HepG2 (cell line): Measurements from ENCODE around the gene PROX1. TPM values are rescaled to one million over a fixed set of nuclear protein-coding genes. Genes with fewer than 3 reads are reported as not detected.

ENCODE experiments used
- ESRRA ChIP-seq: sonication (generic); formaldehyde crosslinking; IDR thresholded peaks from 2 replicates; pipeline ENCODE4 v1.5.1; 2020; ENCODE audit warnings: mild to moderate bottlenecking, low read depth, missing genetic modification reagents
- ETV5 ChIP-seq: IDR thresholded peaks from 2 replicates; pipeline ENCODE4 v1.6.1; 2018; ENCODE audit warnings: missing biosample characterization, missing genetic modification reagents, inconsistent platforms, borderline replicate concordance
- GATA4 ChIP-seq: sonication (generic); IDR thresholded peaks from 2 replicates; pipeline ENCODE4 v1.6.1; 2016; ENCODE audit warnings: antibody characterized with exemption, low read depth, borderline replicate concordance
- HMGA1 ChIP-seq: sonication (generic); formaldehyde crosslinking; conservative IDR thresholded peaks from 2 replicates; pipeline ENCODE4 v1.4.0; 2020; ENCODE audit warnings: missing genetic modification reagents
- MAFK ChIP-seq, 2 experiments: IDR thresholded peaks in 1 of 2; conservative IDR thresholded peaks in 1 of 2; 2 replicates each; pipeline ENCODE4 v1.6.1; 2011; ENCODE audit warnings: improper control_type of control experiment in 2 of 2, low read length in 2 of 2
- MXD4 ChIP-seq: IDR thresholded peaks from 2 replicates; pipeline ENCODE4 v1.6.1; 2016; ENCODE audit warnings: mild to moderate bottlenecking, missing biosample characterization, missing genetic modification reagents
- NFATC3 ChIP-seq: sonication (generic); formaldehyde crosslinking; IDR thresholded peaks from 2 replicates; pipeline ENCODE4 v1.5.1; 2020; ENCODE audit warnings: mild to moderate bottlenecking, missing genetic modification reagents
- RARG ChIP-seq: sonication (generic); formaldehyde crosslinking; IDR thresholded peaks from 2 replicates; pipeline ENCODE4 v1.4.0; 2020; ENCODE audit warnings: low read depth, mild to moderate bottlenecking, missing genetic modification reagents
- ZFP36L1 ChIP-seq: sonication (generic); formaldehyde crosslinking; IDR thresholded peaks from 2 replicates; pipeline ENCODE4 v1.8.0; 2022; ENCODE audit warnings: mild to moderate bottlenecking, missing genetic modification reagents, moderate library complexity
- ZNF652 ChIP-seq: IDR thresholded peaks from 2 replicates; pipeline ENCODE4 v1.6.1; 2016; ENCODE audit warnings: low read depth, borderline replicate concordance
- polyA plus RNA-seq, 8 experiments: library from polyadenylated mRNA; depleted of rRNA in 3 of 8; stranded (reverse) in 7 of 8; unstranded in 1 of 8; fragments of >200 nt; fragmentation: Illumina TruSeq in 4 of 8; extraction: Trizol in 4 of 8; gene quantifications; 2 replicates each; pipeline versions ENCODE4 v1.2.1 to v1.2.3, GENCODE V29; 2011 to 2016; ENCODE audit warnings: low read depth in 4 of 8, missing spikeins in 1 of 8, mixed read lengths in 1 of 8; ENCODE audit not compliant: insufficient read depth in 1 of 8
- total RNA-seq, 5 experiments: library from RNA; depleted of rRNA; stranded (reverse); fragments of >200 nt; fragmentation: Illumina TruSeq; extraction: Trizol; gene quantifications; 2 replicates each; pipeline ENCODE4 v1.2.3, GENCODE V29; 2016; ENCODE audit warnings: low read depth in 1 of 5
- TF ChIP-seq, protein P1 (sequence below): sonication (generic); formaldehyde crosslinking; IDR thresholded peaks from 2 replicates; pipeline ENCODE4 v1.5.1; 2020; ENCODE audit warnings: mild to moderate bottlenecking, missing genetic modification reagents, moderate library complexity
- TF ChIP-seq, protein P2 (sequence below): sonication (generic); formaldehyde crosslinking; IDR thresholded peaks from 2 replicates; pipeline ENCODE4 v1.5.0; 2020; ENCODE audit warnings: mild to moderate bottlenecking, missing genetic modification reagents, moderate library complexity
- TF ChIP-seq, protein P3 (sequence below): sonication (generic); formaldehyde crosslinking; IDR thresholded peaks from 2 replicates; pipeline ENCODE4 v1.8.0; 2022; ENCODE audit warnings: missing genetic modification reagents, mild to moderate bottlenecking, inconsistent platforms, borderline replicate concordance
- TF ChIP-seq, protein P4 (sequence below): IDR thresholded peaks from 2 replicates; pipeline ENCODE4 v1.6.1; 2016
- TF ChIP-seq, protein P5 (sequence below): sonication (generic); formaldehyde crosslinking; IDR thresholded peaks from 2 replicates; pipeline ENCODE4 v1.8.0; 2022; ENCODE audit warnings: missing genetic modification reagents, mild to moderate bottlenecking, borderline replicate concordance
- TF ChIP-seq, protein P6 (sequence below): sonication (generic); formaldehyde crosslinking; IDR thresholded peaks from 2 replicates; pipeline ENCODE4 v1.4.0; 2020; ENCODE audit warnings: mild to moderate bottlenecking, missing genetic modification reagents

The PROX1 gene
- total and polyA plus RNA-seq, 2 of the 13 experiments (the other 11 are each of a cell fraction or from before 2014, with no cell fraction given) = 12.3 to 30.2 TPM

DNA sequence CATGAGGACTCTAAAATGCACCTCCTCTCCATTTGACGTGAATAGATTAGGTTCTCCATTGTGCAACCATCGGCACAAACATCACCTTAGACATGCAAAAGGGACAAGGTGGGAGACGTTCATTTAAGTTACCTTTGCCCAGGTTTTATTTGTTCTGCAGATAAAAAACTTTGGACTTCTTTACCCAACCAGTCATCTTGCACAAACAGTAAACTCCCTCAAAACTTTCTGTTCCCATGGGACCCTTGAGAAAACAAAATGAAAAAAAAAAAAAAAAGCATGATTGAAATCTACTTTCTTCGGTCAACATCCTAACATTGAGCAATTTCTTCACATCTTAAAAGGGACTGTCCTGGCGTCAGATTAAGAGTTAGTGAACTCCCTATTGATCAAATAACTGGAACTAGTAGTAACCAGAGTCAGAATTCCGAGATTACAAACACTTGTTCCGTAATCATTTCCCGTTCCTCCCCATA, 31.4 kb upstream of the PROX1 start (continued):
- TF ChIP-seq, protein P1, sequence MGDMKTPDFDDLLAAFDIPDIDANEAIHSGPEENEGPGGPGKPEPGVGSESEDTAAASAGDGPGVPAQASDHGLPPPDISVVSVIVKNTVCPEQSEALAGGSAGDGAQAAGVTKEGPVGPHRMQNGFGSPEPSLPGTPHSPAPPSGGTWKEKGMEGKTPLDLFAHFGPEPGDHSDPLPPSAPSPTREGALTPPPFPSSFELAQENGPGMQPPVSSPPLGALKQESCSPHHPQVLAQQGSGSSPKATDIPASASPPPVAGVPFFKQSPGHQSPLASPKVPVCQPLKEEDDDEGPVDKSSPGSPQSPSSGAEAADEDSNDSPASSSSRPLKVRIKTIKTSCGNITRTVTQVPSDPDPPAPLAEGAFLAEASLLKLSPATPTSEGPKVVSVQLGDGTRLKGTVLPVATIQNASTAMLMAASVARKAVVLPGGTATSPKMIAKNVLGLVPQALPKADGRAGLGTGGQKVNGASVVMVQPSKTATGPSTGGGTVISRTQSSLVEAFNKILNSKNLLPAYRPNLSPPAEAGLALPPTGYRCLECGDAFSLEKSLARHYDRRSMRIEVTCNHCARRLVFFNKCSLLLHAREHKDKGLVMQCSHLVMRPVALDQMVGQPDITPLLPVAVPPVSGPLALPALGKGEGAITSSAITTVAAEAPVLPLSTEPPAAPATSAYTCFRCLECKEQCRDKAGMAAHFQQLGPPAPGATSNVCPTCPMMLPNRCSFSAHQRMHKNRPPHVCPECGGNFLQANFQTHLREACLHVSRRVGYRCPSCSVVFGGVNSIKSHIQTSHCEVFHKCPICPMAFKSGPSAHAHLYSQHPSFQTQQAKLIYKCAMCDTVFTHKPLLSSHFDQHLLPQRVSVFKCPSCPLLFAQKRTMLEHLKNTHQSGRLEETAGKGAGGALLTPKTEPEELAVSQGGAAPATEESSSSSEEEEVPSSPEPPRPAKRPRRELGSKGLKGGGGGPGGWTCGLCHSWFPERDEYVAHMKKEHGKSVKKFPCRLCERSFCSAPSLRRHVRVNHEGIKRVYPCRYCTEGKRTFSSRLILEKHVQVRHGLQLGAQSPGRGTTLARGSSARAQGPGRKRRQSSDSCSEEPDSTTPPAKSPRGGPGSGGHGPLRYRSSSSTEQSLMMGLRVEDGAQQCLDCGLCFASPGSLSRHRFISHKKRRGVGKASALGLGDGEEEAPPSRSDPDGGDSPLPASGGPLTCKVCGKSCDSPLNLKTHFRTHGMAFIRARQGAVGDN = no peak
- no peak for TF ChIP-seq ZNF652
- TF ChIP-seq, protein P2, sequence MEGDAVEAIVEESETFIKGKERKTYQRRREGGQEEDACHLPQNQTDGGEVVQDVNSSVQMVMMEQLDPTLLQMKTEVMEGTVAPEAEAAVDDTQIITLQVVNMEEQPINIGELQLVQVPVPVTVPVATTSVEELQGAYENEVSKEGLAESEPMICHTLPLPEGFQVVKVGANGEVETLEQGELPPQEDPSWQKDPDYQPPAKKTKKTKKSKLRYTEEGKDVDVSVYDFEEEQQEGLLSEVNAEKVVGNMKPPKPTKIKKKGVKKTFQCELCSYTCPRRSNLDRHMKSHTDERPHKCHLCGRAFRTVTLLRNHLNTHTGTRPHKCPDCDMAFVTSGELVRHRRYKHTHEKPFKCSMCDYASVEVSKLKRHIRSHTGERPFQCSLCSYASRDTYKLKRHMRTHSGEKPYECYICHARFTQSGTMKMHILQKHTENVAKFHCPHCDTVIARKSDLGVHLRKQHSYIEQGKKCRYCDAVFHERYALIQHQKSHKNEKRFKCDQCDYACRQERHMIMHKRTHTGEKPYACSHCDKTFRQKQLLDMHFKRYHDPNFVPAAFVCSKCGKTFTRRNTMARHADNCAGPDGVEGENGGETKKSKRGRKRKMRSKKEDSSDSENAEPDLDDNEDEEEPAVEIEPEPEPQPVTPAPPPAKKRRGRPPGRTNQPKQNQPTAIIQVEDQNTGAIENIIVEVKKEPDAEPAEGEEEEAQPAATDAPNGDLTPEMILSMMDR (CRISPR knock-in tag) = no peak
- no peak for TF ChIP-seq HMGA1 (CRISPR knock-in tag)
- peak; percentile 95 for TF ChIP-seq GATA4
- no peak for TF ChIP-seq RARG (CRISPR knock-in tag)
- TF ChIP-seq NFATC3 (CRISPR knock-in tag) = no peak
- no peak for TF ChIP-seq MAFK (conservative IDR thresholded peaks at IDR 0.05 in 1 of 2, IDR thresholded peaks at IDR 0.05 in 1 of 2; ENCODE audit: low read length in 2 of 2)
- TF ChIP-seq, protein P3, sequence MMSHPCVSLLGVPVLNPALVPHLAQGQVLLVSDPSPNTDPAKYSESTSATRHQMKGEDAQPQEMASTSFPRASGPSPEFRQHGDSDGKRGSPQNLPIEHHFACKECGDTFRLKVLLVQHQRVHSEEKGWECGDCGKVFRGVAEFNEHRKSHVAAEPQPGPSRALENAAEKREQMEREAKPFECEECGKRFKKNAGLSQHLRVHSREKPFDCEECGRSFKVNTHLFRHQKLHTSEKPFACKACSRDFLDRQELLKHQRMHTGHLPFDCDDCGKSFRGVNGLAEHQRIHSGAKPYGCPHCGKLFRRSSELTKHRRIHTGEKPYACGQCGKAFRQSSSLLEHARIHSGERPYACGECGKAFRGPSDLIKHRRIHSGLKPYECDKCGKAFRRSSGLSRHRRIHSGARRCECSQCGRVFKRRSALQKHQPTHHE (CRISPR knock-in tag) = no peak
- TF ChIP-seq MXD4 (CRISPR knock-in tag) = 0 out of 2 replicates have a peak, but pooled peaks have one; percentile 18
- TF ChIP-seq ETV5 (CRISPR knock-in tag) = peak; percentile 50; the same call in 1 of the 2 replicates
- no peak for TF ChIP-seq ESRRA (CRISPR knock-in tag)
- TF ChIP-seq, protein P4, sequence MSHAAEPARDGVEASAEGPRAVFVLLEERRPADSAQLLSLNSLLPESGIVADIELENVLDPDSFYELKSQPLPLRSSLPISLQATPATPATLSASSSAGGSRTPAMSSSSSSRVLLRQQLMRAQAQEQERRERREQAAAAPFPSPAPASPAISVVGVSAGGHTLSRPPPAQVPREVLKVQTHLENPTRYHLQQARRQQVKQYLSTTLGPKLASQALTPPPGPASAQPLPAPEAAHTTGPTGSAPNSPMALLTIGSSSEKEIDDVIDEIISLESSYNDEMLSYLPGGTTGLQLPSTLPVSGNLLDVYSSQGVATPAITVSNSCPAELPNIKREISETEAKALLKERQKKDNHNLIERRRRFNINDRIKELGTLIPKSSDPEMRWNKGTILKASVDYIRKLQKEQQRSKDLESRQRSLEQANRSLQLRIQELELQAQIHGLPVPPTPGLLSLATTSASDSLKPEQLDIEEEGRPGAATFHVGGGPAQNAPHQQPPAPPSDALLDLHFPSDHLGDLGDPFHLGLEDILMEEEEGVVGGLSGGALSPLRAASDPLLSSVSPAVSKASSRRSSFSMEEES = peak; percentile 60
- TF ChIP-seq, protein P5, sequence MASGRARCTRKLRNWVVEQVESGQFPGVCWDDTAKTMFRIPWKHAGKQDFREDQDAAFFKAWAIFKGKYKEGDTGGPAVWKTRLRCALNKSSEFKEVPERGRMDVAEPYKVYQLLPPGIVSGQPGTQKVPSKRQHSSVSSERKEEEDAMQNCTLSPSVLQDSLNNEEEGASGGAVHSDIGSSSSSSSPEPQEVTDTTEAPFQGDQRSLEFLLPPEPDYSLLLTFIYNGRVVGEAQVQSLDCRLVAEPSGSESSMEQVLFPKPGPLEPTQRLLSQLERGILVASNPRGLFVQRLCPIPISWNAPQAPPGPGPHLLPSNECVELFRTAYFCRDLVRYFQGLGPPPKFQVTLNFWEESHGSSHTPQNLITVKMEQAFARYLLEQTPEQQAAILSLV (CRISPR knock-in tag) = no peak
- TF ChIP-seq ZFP36L1 (CRISPR knock-in tag) = no peak
- TF ChIP-seq, protein P6, sequence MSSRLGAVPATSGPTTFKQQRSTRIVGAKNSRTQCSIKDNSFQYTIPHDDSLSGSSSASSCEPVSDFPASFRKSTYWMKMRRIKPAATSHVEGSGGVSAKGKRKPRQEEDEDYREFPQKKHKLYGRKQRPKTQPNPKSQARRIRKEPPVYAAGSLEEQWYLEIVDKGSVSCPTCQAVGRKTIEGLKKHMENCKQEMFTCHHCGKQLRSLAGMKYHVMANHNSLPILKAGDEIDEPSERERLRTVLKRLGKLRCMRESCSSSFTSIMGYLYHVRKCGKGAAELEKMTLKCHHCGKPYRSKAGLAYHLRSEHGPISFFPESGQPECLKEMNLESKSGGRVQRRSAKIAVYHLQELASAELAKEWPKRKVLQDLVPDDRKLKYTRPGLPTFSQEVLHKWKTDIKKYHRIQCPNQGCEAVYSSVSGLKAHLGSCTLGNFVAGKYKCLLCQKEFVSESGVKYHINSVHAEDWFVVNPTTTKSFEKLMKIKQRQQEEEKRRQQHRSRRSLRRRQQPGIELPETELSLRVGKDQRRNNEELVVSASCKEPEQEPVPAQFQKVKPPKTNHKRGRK (CRISPR knock-in tag) = no peak
